ENCODE measurements around the gene KASH5.

GRCh38 chr19:49437231-49437630, 49.2 kb downstream of the KASH5 start:
- TF ChIP-seq, protein P1, sequence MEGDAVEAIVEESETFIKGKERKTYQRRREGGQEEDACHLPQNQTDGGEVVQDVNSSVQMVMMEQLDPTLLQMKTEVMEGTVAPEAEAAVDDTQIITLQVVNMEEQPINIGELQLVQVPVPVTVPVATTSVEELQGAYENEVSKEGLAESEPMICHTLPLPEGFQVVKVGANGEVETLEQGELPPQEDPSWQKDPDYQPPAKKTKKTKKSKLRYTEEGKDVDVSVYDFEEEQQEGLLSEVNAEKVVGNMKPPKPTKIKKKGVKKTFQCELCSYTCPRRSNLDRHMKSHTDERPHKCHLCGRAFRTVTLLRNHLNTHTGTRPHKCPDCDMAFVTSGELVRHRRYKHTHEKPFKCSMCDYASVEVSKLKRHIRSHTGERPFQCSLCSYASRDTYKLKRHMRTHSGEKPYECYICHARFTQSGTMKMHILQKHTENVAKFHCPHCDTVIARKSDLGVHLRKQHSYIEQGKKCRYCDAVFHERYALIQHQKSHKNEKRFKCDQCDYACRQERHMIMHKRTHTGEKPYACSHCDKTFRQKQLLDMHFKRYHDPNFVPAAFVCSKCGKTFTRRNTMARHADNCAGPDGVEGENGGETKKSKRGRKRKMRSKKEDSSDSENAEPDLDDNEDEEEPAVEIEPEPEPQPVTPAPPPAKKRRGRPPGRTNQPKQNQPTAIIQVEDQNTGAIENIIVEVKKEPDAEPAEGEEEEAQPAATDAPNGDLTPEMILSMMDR (IDR thresholded peaks at IDR 0.05), result no peak
- no peak for TF ChIP-seq POLR2A (IDR thresholded peaks at IDR 0.05)

Data from testis (tissue), 2 donors.